GM18909 (cell line): ENCODE data around the gene METTL17.
"Not testable (repeated sequence)": the region's sequence is repeated elsewhere in the genome, so short reads cannot be mapped to it uniquely, and the experiment has no call there.

Source experiments
- ATAC-seq: cut with Tn5 transposase; IDR thresholded peaks from one replicate; pipeline ENCODE4 v1.9.1; 2021; ENCODE audit warnings: mild to moderate bottlenecking; ENCODE audit not compliant: unreplicated experiment, poor library complexity

METTL17 gene

DNA sequence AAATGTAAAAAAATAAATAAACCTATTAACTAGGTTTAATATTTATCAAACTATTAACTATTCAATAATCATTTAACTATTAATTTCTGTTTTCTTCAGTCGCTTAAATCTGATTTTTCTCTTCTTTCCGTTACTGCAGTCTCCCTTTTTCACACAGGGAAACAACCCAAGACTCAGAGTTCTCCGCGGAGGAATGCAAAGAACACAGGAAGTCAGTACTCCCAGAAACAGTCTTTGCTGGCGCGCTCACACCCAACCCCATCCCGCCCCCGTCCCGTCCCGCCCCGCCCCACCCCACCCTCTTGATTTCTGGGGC is 351 bp upstream of the METTL17 start:
- no peak for ATAC-seq

DNA sequence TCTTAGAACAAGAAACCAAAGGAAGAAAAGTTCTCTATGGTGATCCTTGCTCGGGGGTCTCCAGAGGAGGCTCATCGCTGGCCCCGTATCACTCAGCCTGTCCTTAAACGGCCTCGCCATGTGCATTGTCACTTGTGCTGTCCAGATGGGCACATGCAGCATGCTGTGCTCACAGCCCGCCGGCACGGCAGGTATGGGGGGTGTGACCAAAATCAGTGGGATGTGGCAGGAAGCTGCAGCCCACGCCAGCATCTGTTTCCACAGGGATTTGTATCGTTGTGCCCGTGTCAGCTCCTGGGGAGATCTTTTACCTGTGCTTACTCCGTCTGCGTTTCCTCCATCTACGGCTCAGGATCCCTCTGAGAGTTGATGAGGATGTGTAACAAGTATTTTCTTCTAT is 6.7 kb downstream of the METTL17 start:
- ATAC-seq = no peak

DNA sequence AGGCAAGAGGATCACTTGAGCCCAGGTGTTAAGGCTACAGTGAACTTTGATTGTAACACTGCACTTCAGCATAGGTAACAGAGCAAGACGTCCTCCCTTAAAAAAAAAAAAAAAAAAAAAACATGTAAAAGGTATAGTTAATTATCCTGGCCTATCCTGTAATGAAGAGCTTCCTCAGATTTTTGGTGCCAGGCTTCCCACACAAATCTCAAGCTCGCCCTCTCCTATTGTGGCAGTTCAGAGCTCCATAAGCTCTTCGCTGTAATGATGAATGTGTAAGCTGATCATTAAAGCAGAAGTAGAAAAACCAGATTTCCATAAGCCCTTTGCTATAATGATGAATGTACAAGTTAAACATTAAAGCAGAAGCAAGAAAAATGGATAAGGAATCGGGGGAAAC is 7.3 kb downstream of the METTL17 start:
- ATAC-seq = no peak

DNA sequence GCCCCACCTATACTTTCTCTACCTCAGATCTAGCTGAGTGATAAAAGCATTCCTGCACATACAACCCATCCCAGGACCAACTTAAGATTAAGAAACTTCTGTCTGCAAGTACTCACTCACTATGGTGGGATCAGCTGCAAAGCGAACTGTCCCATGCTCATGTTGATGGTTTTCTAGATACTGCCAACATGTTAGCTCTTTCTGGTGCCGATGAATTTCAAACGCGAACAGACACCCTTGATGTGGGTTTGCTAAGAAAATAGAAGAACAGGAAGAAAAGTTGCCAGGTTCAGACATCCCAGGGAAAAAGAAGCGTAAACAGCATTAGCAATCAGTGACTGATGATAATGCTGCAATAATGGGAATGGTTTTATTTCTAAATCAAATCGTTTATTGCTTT is 7.8 kb downstream of the METTL17 start:
- no peak for ATAC-seq

DNA sequence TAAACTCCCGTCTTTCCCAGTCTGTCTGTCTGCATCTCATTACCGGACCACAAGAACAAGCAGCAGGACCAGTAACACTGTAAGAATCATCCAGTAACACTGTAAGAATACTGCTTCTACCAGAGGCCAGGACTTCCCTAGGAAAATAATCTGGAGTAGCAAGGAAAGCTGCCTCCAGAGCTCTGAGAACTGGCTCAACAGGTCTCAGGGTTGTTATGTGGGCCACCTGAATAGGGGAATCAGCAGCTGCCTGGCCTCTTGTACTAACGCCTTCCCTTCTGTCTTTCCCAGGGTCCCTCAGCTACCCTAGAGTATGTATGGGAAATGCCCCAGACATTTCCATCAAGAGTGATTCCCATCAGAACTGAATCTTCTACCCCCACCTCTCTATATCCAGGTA is 8.4 kb downstream of the METTL17 start:
- ATAC-seq = no peak

DNA sequence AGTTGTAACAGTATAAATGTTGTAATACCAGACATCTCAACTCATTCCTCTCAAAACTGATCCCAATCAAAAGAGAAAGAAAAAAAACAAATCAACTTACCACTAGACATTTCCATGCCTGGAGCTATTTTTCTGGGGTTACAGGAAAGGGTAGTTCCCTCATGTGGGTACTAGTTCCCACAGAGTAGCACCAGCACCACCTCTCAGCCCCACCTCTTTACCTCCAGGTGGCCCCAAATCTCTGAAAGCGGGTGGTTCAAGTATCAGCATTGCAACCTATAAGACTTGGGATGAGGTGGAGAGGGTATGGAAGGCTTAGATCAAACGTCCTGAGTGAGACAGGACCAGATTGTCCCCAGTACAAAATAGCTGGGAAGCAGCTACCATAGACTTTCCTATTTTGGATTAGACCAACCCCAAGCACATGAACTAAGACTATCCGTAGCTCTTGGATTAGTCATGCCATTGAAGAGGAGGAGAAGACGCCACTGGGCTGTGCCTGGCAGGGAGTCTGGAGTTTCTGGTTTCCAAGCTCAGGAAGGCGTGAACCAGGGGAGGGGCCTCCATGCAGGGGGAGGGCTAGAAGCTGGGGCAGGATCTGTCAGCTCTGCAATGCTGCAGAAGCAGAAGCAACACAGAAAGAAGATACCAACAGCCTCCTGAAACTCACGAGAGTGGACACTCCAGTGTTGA is 9.0 kb downstream of the METTL17 start, which contains the start of gene SLC39A2:
SLC39A2 (plus strand) TSS at position 620 of the 693 bp plus-strand sequence. CDS start 154 bp downstream, outside the sequence.
- no peak for ATAC-seq

DNA sequence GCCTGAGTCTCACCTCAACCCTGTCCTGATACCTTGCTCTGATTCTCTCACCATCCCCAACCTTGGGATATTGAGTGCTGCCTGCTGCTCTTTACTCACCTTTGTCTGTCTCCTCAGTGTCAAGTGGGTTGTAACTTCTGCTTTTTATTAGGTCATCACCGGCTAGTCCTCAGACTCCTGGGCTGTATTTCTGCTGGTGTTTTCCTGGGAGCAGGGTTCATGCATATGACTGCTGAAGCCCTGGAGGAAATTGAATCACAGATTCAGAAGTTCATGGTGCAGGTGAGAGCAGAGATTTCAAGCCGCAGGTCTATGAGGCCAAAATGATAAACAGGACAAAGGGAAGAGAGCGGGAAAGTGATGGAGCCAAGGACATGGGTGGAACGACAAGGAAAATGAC is 9.8 kb downstream of the METTL17 start:
- no peak for ATAC-seq

DNA sequence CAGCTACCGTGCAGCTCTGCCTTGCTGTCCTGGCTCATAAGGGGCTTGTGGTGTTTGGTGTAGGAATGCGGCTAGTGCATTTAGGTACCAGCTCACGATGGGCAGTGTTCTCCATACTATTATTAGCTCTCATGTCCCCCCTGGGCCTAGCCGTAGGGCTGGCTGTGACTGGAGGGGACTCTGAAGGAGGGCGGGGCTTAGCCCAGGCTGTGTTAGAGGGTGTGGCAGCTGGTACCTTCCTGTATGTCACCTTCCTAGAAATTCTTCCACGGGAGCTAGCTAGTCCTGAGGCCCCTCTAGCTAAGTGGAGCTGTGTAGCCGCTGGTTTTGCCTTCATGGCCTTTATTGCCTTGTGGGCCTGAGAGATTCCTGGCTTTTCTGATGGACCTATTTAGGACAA is 11.4 kb downstream of the METTL17 start:
- no peak for ATAC-seq

DNA sequence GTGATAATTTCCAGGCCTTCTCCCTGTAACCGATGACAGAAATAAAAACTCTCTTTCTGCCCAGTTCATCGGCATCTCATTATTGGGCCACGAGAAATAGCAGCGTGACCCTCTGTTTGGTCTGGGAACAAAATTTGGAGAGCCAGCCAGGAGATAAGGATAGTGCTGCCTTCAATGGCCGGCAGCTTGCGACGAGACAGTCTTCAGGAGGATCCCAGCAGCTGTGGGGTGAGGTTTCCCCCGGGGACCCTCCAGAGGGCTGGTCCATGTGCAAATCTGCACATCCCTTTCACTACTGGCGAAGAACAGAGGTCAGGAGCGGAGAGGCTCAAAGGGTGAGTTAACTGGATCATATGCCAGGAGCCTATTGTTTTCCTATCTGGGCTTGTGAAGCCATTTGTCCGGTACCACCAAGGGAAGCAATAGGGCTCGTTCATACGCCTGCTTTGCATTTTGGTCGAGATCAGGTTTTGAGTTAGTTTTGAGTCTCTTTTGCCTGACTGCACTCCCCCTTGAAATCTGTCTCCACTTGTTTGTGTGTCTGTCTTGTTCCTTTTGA is 14.1 kb downstream of the METTL17 start:
- ATAC-seq = no peak

DNA sequence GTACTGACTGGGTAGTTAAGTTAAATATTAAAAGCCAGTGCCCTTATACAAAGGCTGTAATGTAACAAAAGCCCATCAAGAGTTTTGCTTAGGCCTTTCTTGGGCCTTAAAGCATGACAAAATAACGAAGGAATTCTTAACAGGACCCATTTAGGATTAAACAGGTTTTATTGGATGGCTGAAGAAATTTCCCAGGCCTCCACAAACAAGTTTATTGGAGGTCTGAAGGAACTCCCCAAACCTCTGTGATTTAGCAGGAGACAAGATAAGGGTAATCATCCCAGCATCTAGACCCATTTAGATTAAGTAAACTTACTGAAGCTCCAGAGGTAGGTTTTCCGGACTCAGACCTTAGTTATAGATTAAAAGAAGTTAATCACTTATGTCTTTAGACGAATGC is 19.9 kb downstream of the METTL17 start:
- ATAC-seq = not testable (repeated sequence)

DNA sequence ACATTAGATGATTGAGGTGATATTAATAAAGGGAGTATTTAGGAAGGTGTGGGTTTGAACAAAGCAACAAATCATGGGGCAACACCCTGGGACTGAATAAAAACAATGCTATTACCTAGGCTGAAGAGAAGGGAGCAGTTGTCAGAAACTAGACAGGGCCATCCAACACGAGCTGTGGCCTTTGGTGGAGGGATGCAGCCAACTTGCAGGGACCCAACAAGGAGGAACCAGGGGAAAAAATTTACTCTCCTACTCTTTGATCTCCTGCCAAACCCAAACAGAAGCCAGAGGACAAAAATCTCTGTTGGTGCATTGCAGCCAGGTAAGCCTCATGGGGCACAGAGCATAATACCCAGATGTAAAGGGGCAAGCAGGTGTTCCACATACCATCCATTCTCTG is 21.4 kb downstream of the METTL17 start:
- no peak for ATAC-seq

DNA sequence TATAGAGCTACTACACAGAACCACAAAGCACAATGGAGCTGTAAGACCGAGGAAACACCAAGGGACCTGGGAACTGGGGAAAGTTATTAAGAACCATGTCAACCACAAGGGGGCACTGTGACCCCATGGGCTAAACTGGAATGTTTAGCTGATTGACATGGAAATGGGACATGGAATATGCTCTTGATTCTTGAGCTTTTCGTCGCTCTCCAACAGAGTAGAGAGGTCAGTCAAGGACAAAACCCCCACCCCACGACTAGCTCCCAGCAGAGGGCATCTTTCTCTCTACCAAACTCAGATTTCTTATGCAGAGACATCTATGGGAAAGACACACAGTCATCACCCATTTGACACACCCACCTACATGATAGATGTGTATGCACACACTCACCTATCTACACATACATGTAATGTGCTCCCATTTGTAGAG is 25.0 kb downstream of the METTL17 start:
- no peak for ATAC-seq

DNA sequence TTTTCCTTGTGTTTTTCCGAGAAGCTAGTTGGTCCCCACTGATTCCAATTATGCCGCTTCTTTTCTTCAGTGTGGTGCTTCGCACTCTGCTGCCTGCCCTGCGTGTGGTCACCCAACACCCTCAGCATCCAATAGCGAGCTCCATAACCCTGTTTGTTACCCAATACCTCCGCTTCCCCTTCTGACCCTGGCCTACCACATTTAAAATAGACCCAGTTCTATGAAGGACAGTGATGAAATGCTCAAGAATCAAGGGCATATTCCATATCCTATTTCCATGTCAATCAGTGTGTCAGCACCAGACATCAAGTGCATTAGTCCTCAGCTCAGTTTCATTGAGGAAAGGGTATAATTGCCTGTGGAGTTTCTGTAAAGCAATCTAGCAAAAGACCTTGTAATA is 25.5 kb downstream of the METTL17 start:
- ATAC-seq = no peak

DNA sequence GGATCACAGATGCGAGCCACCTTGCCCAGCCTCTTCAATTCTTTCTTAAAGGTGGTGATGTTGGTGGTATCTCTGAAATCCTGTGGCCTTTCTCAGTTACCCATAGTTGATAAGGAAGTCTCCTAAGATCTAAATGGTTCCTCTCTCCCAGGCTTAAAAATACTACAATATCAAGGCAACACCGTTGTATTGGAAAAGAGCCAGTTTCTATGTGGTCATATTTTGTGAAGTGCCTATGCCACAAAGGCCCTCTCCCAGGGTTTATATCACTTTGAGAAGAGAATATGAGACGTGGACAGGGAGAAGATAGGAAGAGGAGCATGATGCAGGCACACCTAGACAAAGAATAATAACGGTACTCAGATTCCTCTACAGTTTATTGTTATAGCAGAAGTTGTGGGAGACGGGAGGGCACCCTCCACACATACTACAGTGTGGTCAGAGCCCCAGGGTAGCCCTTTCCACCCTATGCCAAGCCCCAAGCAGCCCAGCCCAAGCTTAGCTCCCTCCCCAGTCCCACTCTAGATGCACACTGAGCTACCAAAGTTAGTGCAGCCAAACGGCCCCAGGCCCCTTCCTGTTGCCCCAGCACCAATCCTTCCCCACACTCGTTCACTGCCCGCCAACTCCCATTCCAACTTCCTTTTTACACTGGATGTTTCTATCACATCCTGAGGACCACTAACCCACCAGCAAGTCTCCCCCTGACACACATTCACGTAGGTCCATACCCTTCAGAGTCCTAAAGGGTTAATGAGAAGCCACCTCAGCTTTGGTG is 26.8 kb downstream of the METTL17 start:
- ATAC-seq = no peak

DNA sequence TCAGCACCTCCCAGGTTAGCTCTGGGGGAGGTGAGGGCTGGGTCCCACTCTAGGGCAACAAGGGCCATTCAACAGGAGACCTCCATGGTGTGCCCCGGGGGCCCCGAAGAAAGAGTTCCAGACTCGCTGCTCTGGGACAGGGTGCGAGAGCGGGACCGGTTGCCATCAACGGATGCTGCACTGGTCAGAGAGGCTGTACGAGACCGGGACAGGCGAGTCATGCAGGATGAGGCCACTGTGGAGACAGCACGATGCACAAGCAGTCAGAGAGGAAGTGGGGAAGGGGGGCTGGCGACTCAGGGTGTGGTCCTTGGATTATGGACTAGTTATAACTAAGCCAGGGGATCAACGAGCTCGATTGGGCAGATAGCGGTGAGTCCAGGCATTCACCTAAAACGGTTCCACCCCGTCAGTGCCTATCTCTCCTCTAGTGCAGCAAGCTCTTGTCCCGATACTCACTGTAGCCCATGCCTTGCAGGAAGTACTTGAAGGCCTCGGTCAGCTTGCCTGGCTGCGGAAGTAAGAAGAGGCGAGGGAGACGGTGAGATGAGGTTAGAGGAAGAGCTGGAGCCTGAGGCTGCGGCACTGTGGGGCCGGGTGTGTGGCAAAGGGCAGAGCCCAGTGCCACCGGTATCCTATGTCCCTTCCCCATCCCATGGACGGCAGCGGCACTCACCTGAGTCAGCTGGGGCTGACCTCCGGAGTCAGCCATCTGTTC is 27.9 kb downstream of the METTL17 start:
- ATAC-seq = no peak

DNA sequence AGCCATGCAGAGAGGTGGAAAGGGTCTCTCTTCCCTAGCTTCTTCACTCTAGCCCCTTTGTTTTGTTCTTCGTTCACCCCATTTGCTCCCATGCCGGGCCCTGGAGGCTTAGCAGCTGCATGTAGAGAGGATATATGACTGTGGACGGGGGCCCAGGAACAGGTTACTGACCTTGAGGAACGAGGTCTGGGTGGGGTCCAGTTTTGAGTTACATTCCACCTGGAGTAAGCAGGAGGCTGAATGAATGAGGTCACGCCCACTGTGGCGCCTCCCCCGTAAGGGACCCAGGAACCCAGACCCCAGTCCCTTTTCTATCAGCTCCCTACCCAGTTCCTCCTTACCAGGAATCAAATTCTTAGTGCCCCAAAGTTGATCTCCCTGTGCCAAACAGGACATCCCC is 28.5 kb downstream of the METTL17 start:
- no peak for ATAC-seq

DNA sequence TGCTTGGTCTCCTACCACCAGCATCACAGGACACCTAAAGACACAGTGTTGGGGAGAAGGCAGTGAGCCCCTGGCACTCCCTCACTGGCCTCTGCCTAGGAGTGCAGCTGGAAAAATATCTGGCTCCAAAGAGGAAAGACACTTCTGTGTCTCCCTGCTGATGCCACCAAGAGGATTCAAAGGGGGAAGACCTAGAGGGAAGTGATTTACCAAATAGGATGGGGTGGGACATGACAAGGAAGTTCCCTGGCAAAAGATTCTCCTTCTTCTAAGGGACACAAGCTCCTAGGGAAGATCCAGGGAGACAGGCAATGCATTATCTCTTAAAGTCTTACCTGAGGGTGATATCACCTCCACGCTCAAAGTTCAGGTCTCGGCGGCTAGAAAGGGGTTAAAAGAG is 29.0 kb downstream of the METTL17 start:
- ATAC-seq = no peak

DNA sequence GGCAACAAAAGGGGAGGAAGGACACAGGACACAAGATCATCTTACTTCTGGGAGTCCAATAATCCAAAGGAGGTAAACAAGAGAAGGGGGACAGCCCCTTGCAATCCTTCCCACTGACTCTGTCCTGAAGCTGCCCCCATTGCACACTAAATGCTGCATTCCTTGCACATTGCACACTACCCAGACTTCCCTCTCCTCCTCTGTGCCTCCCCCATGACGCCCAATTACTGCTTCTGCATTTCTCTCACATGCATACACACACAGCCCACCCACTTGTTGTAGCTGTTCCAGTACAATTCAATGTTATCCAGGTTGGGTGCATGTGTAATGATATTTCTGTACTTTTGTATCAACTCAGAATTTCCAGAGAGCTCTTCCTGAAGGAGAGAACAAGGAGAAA is 29.6 kb downstream of the METTL17 start:
- no peak for ATAC-seq

DNA sequence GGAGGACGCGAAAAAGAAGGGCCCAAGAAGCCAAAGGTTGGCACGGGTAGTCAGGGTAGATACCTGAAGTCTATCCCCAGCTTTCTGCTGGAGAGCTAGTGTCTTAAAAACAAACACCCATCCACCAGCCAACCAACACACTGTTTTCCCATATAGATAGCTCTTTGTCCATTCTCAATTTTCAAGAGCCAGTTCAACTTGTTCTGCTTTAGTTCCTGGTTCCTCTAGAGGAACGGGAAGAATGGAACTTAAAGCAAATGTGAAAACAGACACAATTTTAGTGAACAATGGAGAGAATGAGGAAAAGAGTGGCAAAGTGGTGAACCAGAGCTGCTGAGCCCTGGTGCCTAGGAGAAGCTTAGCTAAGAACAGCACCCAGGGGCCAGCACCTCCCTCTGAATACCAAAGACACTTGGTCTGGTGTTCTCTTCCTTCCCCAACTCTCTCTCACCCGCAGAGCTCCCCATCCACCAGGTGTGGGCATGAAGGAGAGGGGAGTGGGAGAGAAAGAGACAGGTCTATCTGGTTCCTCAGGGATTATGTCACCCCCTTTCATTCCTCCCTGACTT is 31.3 kb downstream of the METTL17 start:
- no peak for ATAC-seq

DNA sequence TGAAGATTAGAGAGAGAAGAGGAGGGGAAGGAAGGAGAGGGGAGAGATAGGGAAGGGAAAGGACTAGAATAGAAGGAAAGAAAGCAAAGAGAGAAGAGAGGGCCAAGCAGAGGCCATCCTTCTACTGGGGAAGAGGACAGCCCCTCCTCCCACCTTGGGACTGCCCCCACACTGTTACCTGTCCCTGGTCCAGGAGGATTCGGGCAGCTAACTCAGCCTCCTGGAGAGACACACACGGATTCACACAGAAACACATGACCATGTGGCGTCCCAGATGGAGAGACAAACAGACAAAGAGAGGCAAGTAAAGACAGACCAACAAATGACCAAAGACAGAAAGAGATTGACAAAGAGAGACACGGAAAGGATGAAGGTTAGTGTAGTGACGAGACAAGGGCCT is 32.9 kb downstream of the METTL17 start:
- ATAC-seq = no peak

DNA sequence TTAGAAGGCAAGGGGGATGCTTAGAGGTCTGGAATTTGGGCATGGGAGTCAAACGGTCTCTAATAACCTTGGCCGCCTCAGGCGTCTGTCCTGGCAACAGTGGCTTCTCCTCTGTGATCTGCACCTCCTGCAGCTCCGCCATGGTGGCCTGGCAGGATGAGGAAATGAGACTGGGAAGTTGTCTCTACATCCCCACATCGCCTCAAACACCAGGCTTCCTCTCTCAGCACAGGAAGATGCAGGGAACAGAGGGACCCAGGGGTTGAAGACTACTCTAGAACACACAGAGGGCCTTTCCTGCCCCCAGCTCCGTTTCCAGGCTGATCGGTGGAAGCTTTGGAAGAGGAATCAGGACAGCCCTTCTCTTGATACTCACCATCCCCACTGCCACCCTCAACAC is 33.4 kb downstream of the METTL17 start:
- ATAC-seq = no peak
